ENCODE data around the gene OR52H1. TPM values are rescaled to one million over a fixed set of nuclear protein-coding genes. Genes with fewer than 3 reads are reported as not detected.

The OR52H1 gene
- polyA plus RNA-seq, 1 experiment = 0.10 TPM

DNA sequence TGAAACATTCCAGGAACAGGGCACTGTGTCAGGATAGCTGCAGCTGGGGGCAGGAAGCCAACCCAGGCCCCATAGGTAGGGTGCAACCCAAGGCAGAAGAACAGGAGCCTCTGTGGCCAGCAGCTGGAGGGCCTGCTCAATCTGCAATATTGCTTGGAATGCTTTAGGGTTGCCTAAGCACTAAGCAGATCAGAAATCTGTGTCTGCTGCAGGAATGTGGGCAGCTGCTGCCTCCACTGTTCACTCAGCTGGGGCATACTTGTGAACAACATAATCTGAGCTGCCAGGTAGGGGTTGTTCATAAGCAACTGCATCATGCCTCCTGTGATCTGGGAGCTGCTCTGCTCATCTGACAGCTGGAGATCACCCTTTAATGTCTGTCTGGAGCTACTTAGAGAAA is 33.5 kb downstream of the OR52H1 start:
- TF ChIP-seq, protein P1, sequence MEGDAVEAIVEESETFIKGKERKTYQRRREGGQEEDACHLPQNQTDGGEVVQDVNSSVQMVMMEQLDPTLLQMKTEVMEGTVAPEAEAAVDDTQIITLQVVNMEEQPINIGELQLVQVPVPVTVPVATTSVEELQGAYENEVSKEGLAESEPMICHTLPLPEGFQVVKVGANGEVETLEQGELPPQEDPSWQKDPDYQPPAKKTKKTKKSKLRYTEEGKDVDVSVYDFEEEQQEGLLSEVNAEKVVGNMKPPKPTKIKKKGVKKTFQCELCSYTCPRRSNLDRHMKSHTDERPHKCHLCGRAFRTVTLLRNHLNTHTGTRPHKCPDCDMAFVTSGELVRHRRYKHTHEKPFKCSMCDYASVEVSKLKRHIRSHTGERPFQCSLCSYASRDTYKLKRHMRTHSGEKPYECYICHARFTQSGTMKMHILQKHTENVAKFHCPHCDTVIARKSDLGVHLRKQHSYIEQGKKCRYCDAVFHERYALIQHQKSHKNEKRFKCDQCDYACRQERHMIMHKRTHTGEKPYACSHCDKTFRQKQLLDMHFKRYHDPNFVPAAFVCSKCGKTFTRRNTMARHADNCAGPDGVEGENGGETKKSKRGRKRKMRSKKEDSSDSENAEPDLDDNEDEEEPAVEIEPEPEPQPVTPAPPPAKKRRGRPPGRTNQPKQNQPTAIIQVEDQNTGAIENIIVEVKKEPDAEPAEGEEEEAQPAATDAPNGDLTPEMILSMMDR (IDR thresholded peaks at IDR 0.05; ENCODE audit: low read depth, low read length) = no peak
- Histone ChIP-seq H3K9me3 (ENCODE audit: control insufficient read depth, insufficient read depth, low read length) (no peaks in the 10 kb centered on the region), H3K27ac (ENCODE audit: low read depth, low read length) (no peak overlapping the region), H3K27me3 (ENCODE audit: control insufficient read depth, insufficient read depth, low read length) (no peaks in the 10 kb centered on the region), H3K4me3 (ENCODE audit: low read depth, low read length) (no peak overlapping the region)
- DNase-seq (ENCODE audit: low read depth, low spot score) = no peak
- POLR2A ChIA-PET = no interaction called here
- CTCF ChIA-PET = no interaction called here

DNA sequence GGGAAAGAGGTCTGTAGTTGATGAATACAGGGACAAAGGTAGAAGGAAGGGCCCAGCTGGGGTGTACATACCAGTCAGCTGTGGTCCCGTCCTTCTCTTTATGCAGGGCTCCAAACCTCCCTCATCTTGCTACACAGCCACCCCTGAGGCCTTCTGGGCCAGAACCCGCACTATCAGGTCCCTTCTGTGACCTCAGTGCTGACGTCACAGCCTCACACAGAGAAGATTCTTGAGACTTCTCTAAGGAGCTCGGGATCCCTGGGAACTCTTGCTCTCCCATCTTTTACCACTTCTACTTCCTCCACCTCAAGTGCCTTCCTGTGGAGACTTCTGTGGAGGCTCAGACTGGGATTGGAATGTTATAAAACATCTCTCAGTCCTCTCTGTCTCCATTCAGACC is 38.5 kb downstream of the OR52H1 start, which contains the start of gene UBQLN3:
TSS of gene UBQLN3 (minus strand) at position 155 of the 400 bp plus-strand sequence. CDS start 399 bp downstream, outside the sequence.
- ChIA-PET POLR2A (no interaction called here), CTCF (interaction anchor here (0.6 to 0.7 kb wide), 2 partner anchors 143 to 477 kb away, joined by 3 to 5 read pairs; partner anchors contain the start of gene OR52L1)
- no peaks in the 10 kb centered on the region for H3K9me3 ChIP-seq (ENCODE audit: control insufficient read depth, insufficient read depth, low read length)
- no peak within 1 kb of the TSS for H3K4me3 ChIP-seq (ENCODE audit: low read depth, low read length)
- TF ChIP-seq, protein P1 (IDR thresholded peaks at IDR 0.05; ENCODE audit: low read depth, low read length) = no peak
- no peaks in the 10 kb centered on the region for H3K27me3 ChIP-seq (ENCODE audit: control insufficient read depth, insufficient read depth, low read length)
- DNase-seq (ENCODE audit: low read depth, low spot score) = no peak
- H3K27ac ChIP-seq (ENCODE audit: low read depth, low read length) = no peak within 1 kb of the TSS

DNA sequence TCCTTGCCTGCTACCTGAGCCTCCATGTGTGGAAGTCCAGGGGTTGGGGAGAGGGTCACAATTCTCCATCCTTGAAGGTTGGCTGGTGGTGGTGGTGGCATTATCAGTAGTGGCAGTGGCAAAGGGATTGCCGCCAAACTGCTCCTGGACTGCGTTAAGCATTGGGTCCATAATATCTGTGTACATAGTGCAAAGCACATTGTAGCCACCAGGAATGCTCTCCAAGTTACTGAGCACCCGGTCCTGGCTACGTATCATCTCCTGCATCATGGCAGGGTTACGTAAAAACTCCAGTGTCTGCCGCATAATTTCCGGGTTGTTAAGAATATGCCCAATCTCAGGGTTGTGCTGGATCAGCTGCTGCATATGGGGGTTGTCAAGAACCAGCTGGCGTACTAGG is 39.7 kb downstream of the OR52H1 start:
- no peak for DNase-seq (ENCODE audit: low read depth, low spot score)
- POLR2A ChIA-PET = no interaction called here
- H3K4me3 ChIP-seq (ENCODE audit: low read depth, low read length) = no peak overlapping the region
- H3K27ac ChIP-seq (ENCODE audit: low read depth, low read length) = no peak overlapping the region
- no peaks in the 10 kb centered on the region for H3K27me3 ChIP-seq (ENCODE audit: control insufficient read depth, insufficient read depth, low read length)
- H3K9me3 ChIP-seq (ENCODE audit: control insufficient read depth, insufficient read depth, low read length) = no peaks in the 10 kb centered on the region
- CTCF ChIA-PET = no interaction called here
- TF ChIP-seq, protein P1 (IDR thresholded peaks at IDR 0.05; ENCODE audit: low read depth, low read length) = no peak

DNA sequence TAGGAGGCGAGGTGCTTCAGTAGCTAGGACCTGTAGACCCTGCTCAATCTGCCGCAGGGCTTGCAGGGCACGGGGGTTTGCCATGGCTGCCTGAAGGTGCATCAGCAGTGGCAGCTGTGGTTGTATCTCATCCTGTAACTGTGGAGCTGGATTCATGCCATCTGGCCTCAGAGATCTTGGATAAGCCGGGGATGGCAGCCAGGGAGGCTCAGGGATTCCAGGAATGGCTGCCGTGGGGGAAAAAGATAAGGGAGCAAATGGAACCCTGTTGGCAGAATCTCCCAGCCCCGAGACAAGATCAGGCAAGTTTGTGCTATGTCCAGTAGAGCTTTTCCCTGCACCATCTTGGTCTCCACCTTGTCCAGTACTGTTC is 40.4 kb downstream of the OR52H1 start:
- Histone ChIP-seq H3K4me3 (ENCODE audit: low read depth, low read length) (no peak overlapping the region), H3K27ac (ENCODE audit: low read depth, low read length) (no peak overlapping the region), H3K27me3 (ENCODE audit: control insufficient read depth, insufficient read depth, low read length) (no peaks in the 10 kb centered on the region), H3K9me3 (ENCODE audit: control insufficient read depth, insufficient read depth, low read length) (no peaks in the 10 kb centered on the region)
- no peak for DNase-seq (ENCODE audit: low read depth, low spot score)
- POLR2A ChIA-PET = interaction anchor here (0.7 kb wide), 1 partner anchor 102 kb away, joined by 3 read pairs; no protein-coding TSS in a partner anchor
- CTCF ChIA-PET = interaction anchor here (1.2 kb wide), 1 partner anchor 32 kb away, joined by 4 read pairs; no protein-coding TSS in a partner anchor
- TF ChIP-seq, protein P1 (IDR thresholded peaks at IDR 0.05; ENCODE audit: low read depth, low read length) = no peak

DNA sequence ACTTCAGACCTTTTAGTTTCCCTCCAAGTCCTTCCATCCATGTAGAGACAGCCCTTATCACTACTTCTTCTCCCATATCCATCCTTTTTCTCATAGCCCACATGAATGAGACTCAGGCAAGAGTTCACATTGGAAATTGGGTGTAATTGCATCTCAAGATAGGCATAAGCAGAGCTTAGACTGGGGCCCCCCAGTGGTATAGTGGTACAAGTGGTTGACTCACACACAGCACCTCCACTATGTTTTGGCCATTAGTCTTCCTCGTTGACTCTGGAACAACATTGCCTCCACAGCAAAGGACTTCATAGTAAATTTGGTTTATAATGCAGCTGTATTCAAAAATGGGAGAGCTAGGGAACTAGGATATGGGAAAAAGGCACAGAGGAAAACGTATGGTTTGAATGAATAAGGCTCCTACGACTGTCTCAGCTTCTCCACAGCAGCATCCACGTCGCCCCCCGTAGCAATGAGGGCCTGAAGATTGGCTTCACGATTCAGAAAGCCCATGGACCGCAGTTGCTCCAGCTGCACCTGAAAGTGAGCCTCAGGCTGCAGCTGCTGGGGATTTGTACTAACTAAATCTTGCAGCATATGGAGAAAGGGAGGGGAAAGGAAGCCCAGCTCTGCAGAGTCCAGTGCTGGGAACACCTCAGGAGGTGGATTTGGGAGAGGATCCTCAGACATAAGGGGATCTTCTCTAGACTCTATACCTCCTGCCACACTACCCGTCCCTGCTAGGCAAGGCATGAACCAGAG is 41.0 kb downstream of the OR52H1 start:
- TF ChIP-seq, protein P1 (IDR thresholded peaks at IDR 0.05; ENCODE audit: low read depth, low read length) = no peak
- no peak for DNase-seq (ENCODE audit: low read depth, low spot score)
- H3K9me3 ChIP-seq (ENCODE audit: control insufficient read depth, insufficient read depth, low read length) = no peaks in the 10 kb centered on the region
- no peak overlapping the region for H3K4me3 ChIP-seq (ENCODE audit: low read depth, low read length)
- CTCF ChIA-PET = interaction anchor here (1.2 kb wide), 1 partner anchor 32 kb away, joined by 4 read pairs; no protein-coding TSS in a partner anchor
- POLR2A ChIA-PET = interaction anchor here (0.7 kb wide), 1 partner anchor 103 kb away, joined by 3 read pairs; no protein-coding TSS in a partner anchor
- no peak overlapping the region for H3K27ac ChIP-seq (ENCODE audit: low read depth, low read length)
- no peaks in the 10 kb centered on the region for H3K27me3 ChIP-seq (ENCODE audit: control insufficient read depth, insufficient read depth, low read length)
